K562 (cell line): ENCODE measurements around the gene GNGT1. TPM values are rescaled to one million over a fixed set of nuclear protein-coding genes. Genes with fewer than 3 reads are reported as not detected.

ENCODE experiments used
- ATAC-seq: fragments of 200-7000 bp; cut with Tn5 transposase; 3 replicates; pipeline ENCODE4 v1.9.1; 2020; ENCODE audit warnings: moderate library complexity
- BruUV-seq: library from RNA; stranded (reverse); fragments of 400-500 nt; replicated peaks from 2 replicates; lab custom pipeline; 2021; lab: Mats Ljungman, UMichigan
- CTCF ChIA-PET: fragments of 300-600 bp; formaldehyde crosslinking; extraction: SDS; loops from one replicate; lab custom pipeline; 2021; ENCODE audit warnings: low intra/inter-chr PET ratio; lab: Yijun Ruan, JAX
- POLR2A ChIA-PET: fragments of 300-600, 350-650 bp; sonication (Branson Sonifier 250); formaldehyde crosslinking; extraction: SDS; loops from one replicate; lab custom pipeline; 2021; ENCODE audit warnings: antibody characterized with exemption, inconsistent platforms; lab: Yijun Ruan, JAX
- DNase-seq, 4 experiments: peaks; one replicate each; pipeline versions ENCODE4 v3.0.0 to v3.0.0-alpha.2; 2011 to 2018; ENCODE audit warnings: low spot score in 3 of 4, mixed read lengths in 3 of 4; ENCODE audit errors: extremely low read depth in 1 of 4
- FAIRE-seq: peaks from 2 replicates; lab custom pipeline; 2011; peaks lifted over from hg19 to GRCh38; lab: Jason Lieb, UNC
- H2AFZ ChIP-seq: 2 replicates; pipeline ENCODE4 v1.6.0; 2011; ENCODE audit warnings: low read depth, low read length, control low read depth, inconsistent platforms
- H3K27ac ChIP-seq: fragments of 200-600 bp; 3 replicates; pipeline ENCODE4 v1.8.0; 2011; ENCODE audit warnings: low read depth, mild to moderate bottlenecking, control low read depth, inconsistent platforms, low read length, moderate library complexity, mixed read lengths; ENCODE audit errors: extremely low read depth
- H3K27me3 ChIP-seq, 2 experiments: fragments of 300-600 bp in 1 of 2; 2 replicates in 1 of 2; 3 replicates in 1 of 2; pipeline versions ENCODE4 v1.6.0 to v1.8.0; 2011; ENCODE audit warnings: inconsistent platforms in 2 of 2, low read length in 2 of 2, mild to moderate bottlenecking in 1 of 2, mixed read lengths in 1 of 2, moderate library complexity in 1 of 2; ENCODE audit not compliant: control insufficient read depth in 2 of 2, insufficient read depth in 2 of 2
- H3K36me3 ChIP-seq: fragments of 300-600 bp; 3 replicates; pipeline ENCODE4 v1.8.0; 2011; ENCODE audit warnings: mild to moderate bottlenecking, low read length, inconsistent platforms; ENCODE audit not compliant: control insufficient read depth, insufficient read depth
- H3K4me1 ChIP-seq, 2 experiments: fragments of 200-600 bp in 1 of 2; replicated peaks in 1 of 2; 2 replicates in 1 of 2; 3 replicates in 1 of 2; pipeline versions ENCODE4 v1.5.1 to v1.8.0; 2011; ENCODE audit warnings: inconsistent platforms in 2 of 2, low read length in 2 of 2, mild to moderate bottlenecking in 1 of 2, mixed read lengths in 1 of 2, moderate library complexity in 1 of 2; ENCODE audit not compliant: control insufficient read depth in 2 of 2, insufficient read depth in 2 of 2
- H3K4me2 ChIP-seq: 2 replicates; pipeline ENCODE4 v1.6.1; 2011; ENCODE audit warnings: low read length, control low read depth, inconsistent platforms, mixed read lengths; ENCODE audit not compliant: insufficient read depth
- H3K4me3 ChIP-seq: fragments of 200-600 bp; sonication (generic), shearing (Covaris generic); 2 replicates; pipeline ENCODE4 v1.5.1; 2016; ENCODE audit warnings: control low read depth, inconsistent platforms
- H3K79me2 ChIP-seq: fragments of 200-600 bp; 3 replicates; pipeline ENCODE4 v1.8.0; 2011; ENCODE audit warnings: low read length, inconsistent platforms; ENCODE audit not compliant: control insufficient read depth, insufficient read depth
- H3K9ac ChIP-seq, 2 experiments: 2 replicates each; pipeline versions ENCODE4 v1.6.0 to v1.6.1; 2011; ENCODE audit warnings: low read depth in 2 of 2, low read length in 2 of 2, control low read depth in 1 of 2, inconsistent platforms in 1 of 2, mild to moderate bottlenecking in 1 of 2, mixed read lengths in 1 of 2; ENCODE audit not compliant: insufficient read depth in 1 of 2
- H3K9me1 ChIP-seq: one replicate; pipeline ENCODE4 v1.6.0; 2011; ENCODE audit warnings: inconsistent platforms, mild to moderate bottlenecking, low read length, moderate library complexity; ENCODE audit not compliant: control insufficient read depth, insufficient read depth
- H3K9me3 ChIP-seq: replicated peaks from 2 replicates; pipeline ENCODE4 v1.5.1; 2011; ENCODE audit warnings: low read depth, low read length, inconsistent platforms; ENCODE audit not compliant: control insufficient read depth, insufficient read depth
- H4K20me1 ChIP-seq: replicated peaks from 2 replicates; pipeline ENCODE4 v1.6.1; 2011; ENCODE audit warnings: low read length, inconsistent platforms, mixed read lengths; ENCODE audit not compliant: control insufficient read depth, insufficient read depth
- C11orf30 ChIP-seq: fragments of 450-650 bp; IDR thresholded peaks from 2 replicates; pipeline ENCODE4 v1.6.1; 2016; ENCODE audit warnings: low read depth, mild to moderate bottlenecking
- CHD1 ChIP-seq: fragments of 200-600 bp; sonication (generic); IDR thresholded peaks from one replicate; pipeline ENCODE4 v1.6.1; 2012; ENCODE audit warnings: mild to moderate bottlenecking, moderate library complexity, low read length, inconsistent platforms
- FOXJ2 ChIP-seq: fragments of 200-800 bp; sonication (Bioruptor generic); IDR thresholded peaks from 2 replicates; pipeline ENCODE4 v1.6.1; 2016; ENCODE audit warnings: missing genetic modification characterization, missing compliant biosample characterization
- GABPA ChIP-seq: fragments of 200-800 bp; sonication (Bioruptor generic); conservative IDR thresholded peaks from 2 replicates; pipeline ENCODE4 v1.6.1; 2016; ENCODE audit warnings: low read depth, missing genetic modification characterization, missing compliant biosample characterization
- RNF219 ChIP-seq: fragments of 250-450 bp; sonication (Bioruptor Pico); IDR thresholded peaks from 2 replicates; pipeline ENCODE4 v1.5.0; 2022; ENCODE audit warnings: mild to moderate bottlenecking
- SRF ChIP-seq, 2 experiments: fragments of 250-450, 450-650 bp in 1 of 2; sonication (Bioruptor Pico) in 1 of 2; sonication (generic) in 1 of 2; formaldehyde crosslinking; IDR thresholded peaks; 2 replicates each; pipeline versions ENCODE4 v1.5.0 to v1.5.1; 2020 to 2022; ENCODE audit warnings: mild to moderate bottlenecking in 1 of 2, missing genetic modification reagents in 1 of 2
- WGBS: fragments of 100-300 bp; shearing (Covaris generic); methylation state at CpG from one replicate; pipeline ENCODE4 v1.1.6; 2016; ENCODE audit warnings: low coverage, mixed read lengths; ENCODE audit not compliant: insufficient coverage; ENCODE audit errors: missing lambda C conversion rate; 5-methylcytosine and 5-hydroxymethylcytosine counted together
- in situ Hi-C: fragments of 300-500 bp; cut with MboI; formaldehyde crosslinking; loops from 4 replicates; pipeline ENCODE4 v1.15.0; 2018; ENCODE audit warnings: inconsistent platforms, mixed read lengths
- intact Hi-C: fragments of 100-400 bp; cut with micrococcal nuclease; formaldehyde crosslinking; loops from 2 replicates; pipeline ENCODE4 v1.14.2; 2022
- polyA plus RNA-seq, 8 experiments: library from polyadenylated mRNA; depleted of rRNA in 4 of 8; stranded (reverse) in 5 of 8; unstranded in 3 of 8; fragments of >200 nt; fragmentation: Nextera tagmentation in 2 of 8; fragmentation: Illumina TruSeq in 1 of 8; extraction: Ambion mirVana in 2 of 8; extraction: Trizol in 1 of 8; gene quantifications; 2 replicates each; pipeline versions ENCODE4 v1.2.1 to v1.2.3, GENCODE V29; 2011 to 2014; ENCODE audit warnings: inconsistent platforms in 1 of 8, missing spikeins in 1 of 8
- total RNA-seq, 7 experiments: library from RNA; depleted of rRNA in 6 of 7; stranded (reverse); fragments of >200 nt in 6 of 7; fragmentation: Illumina TruSeq in 2 of 7; extraction: Trizol in 2 of 7; gene quantifications; 2 replicates each; pipeline versions ENCODE4 v1.2.1 to v1.2.3, GENCODE V29; 2011 to 2021; ENCODE audit warnings: low replicate concordance in 1 of 7
- TF ChIP-seq, protein P1 (sequence below): fragments of 250-450 bp; sonication (Bioruptor Pico); IDR thresholded peaks from 2 replicates; pipeline ENCODE4 v1.4.0; 2020

The GNGT1 gene
- total and polyA plus RNA-seq, 9 of the 15 experiments (the other 6 are each of a cell fraction or from before 2014, with no cell fraction given), result 0.04 to 0.83 (median 0.51) TPM; not detected in 2

GRCh38 chr7:93894426-93894825 is 11.9 kb upstream of the GNGT1 start (continued):
- TF ChIP-seq, protein P1, sequence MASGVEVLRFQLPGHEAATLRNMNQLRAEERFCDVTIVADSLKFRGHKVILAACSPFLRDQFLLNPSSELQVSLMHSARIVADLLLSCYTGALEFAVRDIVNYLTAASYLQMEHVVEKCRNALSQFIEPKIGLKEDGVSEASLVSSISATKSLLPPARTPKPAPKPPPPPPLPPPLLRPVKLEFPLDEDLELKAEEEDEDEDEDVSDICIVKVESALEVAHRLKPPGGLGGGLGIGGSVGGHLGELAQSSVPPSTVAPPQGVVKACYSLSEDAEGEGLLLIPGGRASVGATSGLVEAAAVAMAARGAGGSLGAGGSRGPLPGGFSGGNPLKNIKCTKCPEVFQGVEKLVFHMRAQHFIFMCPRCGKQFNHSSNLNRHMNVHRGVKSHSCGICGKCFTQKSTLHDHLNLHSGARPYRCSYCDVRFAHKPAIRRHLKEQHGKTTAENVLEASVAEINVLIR, result no peak
- no peak for TF ChIP-seq C11orf30
- no peak for TF ChIP-seq RNF219 (CRISPR knock-in tag)

DNA sequence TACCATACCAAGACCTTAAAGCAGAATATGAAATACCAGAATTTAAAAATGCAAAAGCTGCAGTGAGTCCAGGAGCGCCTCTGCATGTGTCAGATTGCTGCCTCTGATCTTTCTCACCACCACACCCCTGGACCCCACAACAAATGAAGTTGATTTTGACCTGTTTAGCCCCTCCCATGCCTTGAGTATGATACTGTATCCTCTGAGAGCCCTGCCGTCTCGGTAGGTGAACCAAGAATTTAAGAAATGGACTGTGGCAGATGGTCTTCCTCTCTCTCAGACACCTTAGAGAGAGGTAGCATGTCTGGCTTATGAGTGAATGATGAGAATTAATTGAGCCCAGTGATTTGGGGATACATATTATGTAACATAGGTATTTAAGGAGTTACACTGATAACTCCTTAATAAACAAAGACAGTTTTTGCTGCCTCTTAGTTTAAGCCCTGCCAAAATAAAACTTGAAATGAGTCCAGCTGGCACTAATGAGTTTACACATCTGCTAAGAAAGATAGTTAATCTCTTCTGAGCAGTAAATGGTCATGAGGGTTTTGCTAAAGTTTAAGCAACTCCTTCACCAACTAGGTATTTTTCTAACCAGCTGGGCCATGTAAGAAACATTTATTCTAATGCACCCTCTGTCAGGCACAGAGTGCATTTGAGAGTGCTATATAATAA is 11.3 kb upstream of the GNGT1 start:
- no peaks in the 10 kb centered on the region for H3K36me3 ChIP-seq
- H3K27me3 ChIP-seq, result peaks cover 9% of the 10 kb centered on the region in 2 experiments
- CTCF ChIA-PET, result interaction anchor here (0.6 kb wide), 1 partner anchor 23 kb away, joined by 5 read pairs; no protein-coding TSS in a partner anchor
- no peaks in the 10 kb centered on the region for H3K9me1 ChIP-seq
- H3K9ac ChIP-seq, result no peak overlapping the region
- H3K79me2 ChIP-seq, result no peaks in the 10 kb centered on the region
- no peaks in the 10 kb centered on the region for H4K20me1 ChIP-seq
- DNase-seq (no peak), ATAC-seq (no peak), FAIRE-seq (no peak)
- intact Hi-C loops (loop anchor here (10.0 kb wide), 1 partner anchor 270 kb away; no protein-coding TSS in a partner anchor), in situ Hi-C loops (no loop called here)
- H3K27ac ChIP-seq, result no peak overlapping the region
- no peak overlapping the region for H2AFZ ChIP-seq
- H3K4me2 ChIP-seq, result no peak overlapping the region
- no TSS peak for BruUV-seq
- POLR2A ChIA-PET, result no interaction called here
- peak; percentile 73 for TF ChIP-seq FOXJ2 (tag)
- TF ChIP-seq SRF (CRISPR knock-in tag; IDR thresholded peaks at IDR 0.05), result no peak
- TF ChIP-seq GABPA, result no peak
- no peak for TF ChIP-seq CHD1
- H3K4me1 ChIP-seq, result peaks cover 0 to 8% of the 10 kb centered on the region in 2 experiments; a peak in 1 of 5 replicates
- H3K9me3 ChIP-seq, result no peaks in the 10 kb centered on the region
- no peak overlapping the region for H3K4me3 ChIP-seq
- WGBS, result 0% methylated on average over 3 of the region's 3 CpGs
